HEK293 (cell line): ENCODE results near the gene KIAA1586.
A peak's percentile ranks its signal among the peaks of the same experiment; 100 is the strongest.
"Not testable (repeated sequence)": the region's sequence is repeated elsewhere in the genome, so short reads cannot be mapped to it uniquely, and the experiment has no call there.

Source experiments
- CTCF ChIA-PET: fragments of 350-600 bp; formaldehyde crosslinking; extraction: SDS; loops from one replicate; lab custom pipeline; 2021; ENCODE audit warnings: antibody characterized with exemption; lab: Yijun Ruan, JAX
- POLR2A ChIA-PET: fragments of 300-600 bp; formaldehyde crosslinking; extraction: SDS; loops from one replicate; lab custom pipeline; 2020; ENCODE audit warnings: antibody characterized with exemption, inconsistent platforms; lab: Yijun Ruan, JAX
- H3K27ac ChIP-seq: fragments of 200-500 bp; sonication (Bioruptor generic); 2 replicates; pipeline ENCODE4 v1.5.1; 2014; ENCODE audit warnings: low read depth, low read length, control low read depth, inconsistent platforms; ENCODE audit errors: extremely low read depth
- H3K36me3 ChIP-seq, 2 experiments: fragments of 200-500 bp in 1 of 2; sonication (Bioruptor generic) in 1 of 2; 1 replicate in 1 of 2; 2 replicates in 1 of 2; pipeline ENCODE4 v1.5.1; 2014 to 2017; ENCODE audit warnings: inconsistent platforms in 2 of 2, low read length in 2 of 2; ENCODE audit not compliant: control insufficient read depth in 2 of 2, insufficient read depth in 1 of 2
- H3K4me1 ChIP-seq: fragments of 200-500 bp; sonication (Bioruptor generic); 2 replicates; pipeline ENCODE4 v1.5.1; 2014; ENCODE audit warnings: mild to moderate bottlenecking, low read length, inconsistent platforms; ENCODE audit not compliant: control insufficient read depth, insufficient read depth
- H3K4me3 ChIP-seq: 2 replicates; pipeline ENCODE4 v1.5.1; 2011; ENCODE audit warnings: low read depth, mild to moderate bottlenecking, control low read depth, low read length, moderate library complexity
- H3K9me3 ChIP-seq: fragments of 200-500 bp; sonication (Bioruptor generic); 2 replicates; pipeline ENCODE4 v1.5.1; 2014; ENCODE audit warnings: low read depth, low read length, inconsistent platforms; ENCODE audit not compliant: control insufficient read depth, insufficient read depth
- BCL6B ChIP-seq: fragments of 450-650 bp; formaldehyde crosslinking; IDR thresholded peaks from 2 replicates; pipeline ENCODE4 v1.5.1; 2017; ENCODE audit warnings: missing biosample characterization, missing genetic modification characterization
- KLF9 ChIP-seq: fragments of 450-650 bp; formaldehyde crosslinking; IDR thresholded peaks from 2 replicates; pipeline ENCODE4 v1.5.1; 2016; ENCODE audit warnings: missing biosample characterization, missing genetic modification characterization, low read depth
- PRDM1 ChIP-seq: fragments of 450-650 bp; formaldehyde crosslinking; IDR thresholded peaks from 2 replicates; pipeline ENCODE4; 2016; ENCODE audit warnings: missing biosample characterization, missing genetic modification characterization
- ZBTB17 ChIP-seq: fragments of 450-650 bp; formaldehyde crosslinking; IDR thresholded peaks from 2 replicates; pipeline ENCODE4 v1.5.1; 2016; ENCODE audit warnings: missing biosample characterization, missing genetic modification characterization
- ZBTB20 ChIP-seq: fragments of 450-650 bp; formaldehyde crosslinking; IDR thresholded peaks from 2 replicates; pipeline ENCODE4 v1.5.1; 2016; ENCODE audit warnings: missing biosample characterization, missing genetic modification characterization
- ZNF140 ChIP-seq: fragments of 450-650 bp; formaldehyde crosslinking; IDR thresholded peaks from 2 replicates; pipeline ENCODE4 v1.5.1; 2016; ENCODE audit warnings: missing biosample characterization, missing genetic modification characterization
- ZNF324 ChIP-seq: fragments of 450-650 bp; formaldehyde crosslinking; IDR thresholded peaks from 2 replicates; pipeline ENCODE4 v1.5.1; 2016; ENCODE audit warnings: missing biosample characterization, missing genetic modification characterization
- ZNF335 ChIP-seq: fragments of 450-650 bp; formaldehyde crosslinking; conservative IDR thresholded peaks from 2 replicates; pipeline ENCODE4 v1.5.1; 2016; ENCODE audit warnings: missing biosample characterization, missing genetic modification characterization
- ZNF473 ChIP-seq: fragments of 450-650 bp; formaldehyde crosslinking; IDR thresholded peaks from 2 replicates; pipeline ENCODE4 v1.5.1; 2017; ENCODE audit warnings: missing biosample characterization, missing genetic modification characterization
- ZNF629 ChIP-seq: fragments of 450-650 bp; formaldehyde crosslinking; IDR thresholded peaks from 2 replicates; pipeline ENCODE4 v1.5.1; 2017; ENCODE audit warnings: missing biosample characterization, missing genetic modification characterization
- TF ChIP-seq, protein P1 (sequence below): fragments of 450-650 bp; formaldehyde crosslinking; IDR thresholded peaks from 2 replicates; pipeline ENCODE4 v1.5.1; 2017; ENCODE audit warnings: missing biosample characterization, missing genetic modification characterization

Gene KIAA1586

GRCh38 chr6:57089687-57090457 lies 43.4 kb downstream of the KIAA1586 start, which contains the start of gene ZNF451 (continued):
- TF ChIP-seq KLF9 (tag by site-specific recombination) (peak; percentile 82), ZNF324 (tag by site-specific recombination) (peak; percentile 90; the same call in 1 of the 2 replicates), ZNF473 (tag by site-specific recombination) (no peak)

DNA sequence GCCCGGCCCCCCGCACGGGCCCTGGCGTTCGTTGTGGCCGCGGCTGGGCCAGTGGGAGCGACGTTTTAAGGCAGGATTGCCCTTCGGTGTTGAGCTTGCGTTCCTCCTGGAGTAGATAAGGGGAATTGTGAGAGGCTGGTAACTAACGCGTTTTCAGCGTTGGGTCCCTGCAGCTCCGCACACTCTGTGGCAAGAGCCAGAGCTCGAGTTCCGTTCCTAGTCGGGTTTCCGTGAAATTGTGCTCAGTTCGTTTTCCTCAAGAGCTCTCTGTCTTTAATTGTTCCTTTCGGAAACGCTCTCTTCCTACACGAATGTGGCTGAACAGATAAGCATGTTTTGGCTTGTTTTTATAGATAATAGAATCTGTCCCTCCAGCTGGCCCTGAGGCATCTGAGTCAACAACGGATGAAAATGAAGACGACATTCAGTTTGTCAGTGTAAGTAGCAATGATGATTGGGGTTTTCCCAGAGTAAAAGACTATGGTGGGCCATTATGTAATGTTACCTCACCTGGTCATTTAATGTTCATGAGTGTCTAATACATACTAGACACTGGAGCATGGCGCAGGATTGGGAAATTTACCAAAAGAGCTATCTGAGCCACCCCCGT lies 44.1 kb downstream of the KIAA1586 start:
- peaks cover 22 to 23% of the 10 kb centered on the region in 2 experiments for H3K36me3 ChIP-seq
- H3K27ac ChIP-seq: peak overlapping the region; percentile 84; the same call in 1 of the 2 replicates
- POLR2A ChIA-PET, H3K4me3 ChIP-seq, H3K9me3 ChIP-seq, CTCF ChIA-PET: not testable (repeated sequence)
- H3K4me1 ChIP-seq: peaks cover 20% of the 10 kb centered on the region

- CTCF ChIA-PET: not testable (repeated sequence)
- TF ChIP-seq ZBTB20 (tag by site-specific recombination) (peak; percentile 98), ZBTB17 (peak; percentile 24; the same call in 1 of the 2 replicates), ZNF629 (peak; percentile 33; the same call in 1 of the 2 replicates), ZNF335 (peak; percentile 35; the same call in 1 of the 2 replicates)
- TF ChIP-seq, protein P1, sequence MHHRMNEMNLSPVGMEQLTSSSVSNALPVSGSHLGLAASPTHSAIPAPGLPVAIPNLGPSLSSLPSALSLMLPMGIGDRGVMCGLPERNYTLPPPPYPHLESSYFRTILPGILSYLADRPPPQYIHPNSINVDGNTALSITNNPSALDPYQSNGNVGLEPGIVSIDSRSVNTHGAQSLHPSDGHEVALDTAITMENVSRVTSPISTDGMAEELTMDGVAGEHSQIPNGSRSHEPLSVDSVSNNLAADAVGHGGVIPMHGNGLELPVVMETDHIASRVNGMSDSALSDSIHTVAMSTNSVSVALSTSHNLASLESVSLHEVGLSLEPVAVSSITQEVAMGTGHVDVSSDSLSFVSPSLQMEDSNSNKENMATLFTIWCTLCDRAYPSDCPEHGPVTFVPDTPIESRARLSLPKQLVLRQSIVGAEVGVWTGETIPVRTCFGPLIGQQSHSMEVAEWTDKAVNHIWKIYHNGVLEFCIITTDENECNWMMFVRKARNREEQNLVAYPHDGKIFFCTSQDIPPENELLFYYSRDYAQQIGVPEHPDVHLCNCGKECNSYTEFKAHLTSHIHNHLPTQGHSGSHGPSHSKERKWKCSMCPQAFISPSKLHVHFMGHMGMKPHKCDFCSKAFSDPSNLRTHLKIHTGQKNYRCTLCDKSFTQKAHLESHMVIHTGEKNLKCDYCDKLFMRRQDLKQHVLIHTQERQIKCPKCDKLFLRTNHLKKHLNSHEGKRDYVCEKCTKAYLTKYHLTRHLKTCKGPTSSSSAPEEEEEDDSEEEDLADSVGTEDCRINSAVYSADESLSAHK: 0 out of 2 replicates have a peak, but pooled peaks have one; percentile 9
- TF ChIP-seq, all 188 proteins: peak for 5; not testable (repeated sequence) for 183
- Histone ChIP-seq H3K4me3 (peak overlapping the region; percentile 17), H3K4me1 (peaks cover 20% of the 10 kb centered on the region), H3K36me3 (peaks cover 23 to 29% of the 10 kb centered on the region in 2 experiments)
- POLR2A ChIA-PET: interaction anchor here (0.6 kb wide), 1 partner anchor 127 kb away, joined by 3 read pairs; no protein-coding TSS in a partner anchor
- H3K9me3 ChIP-seq, H3K27ac ChIP-seq: not testable (repeated sequence)
These were observed 44.9 kb downstream of the KIAA1586 start for GRCh38 chr6:57091375-57091774.

- Histone ChIP-seq H3K9me3 (no peaks in the 10 kb centered on the region), H3K27ac (no peak overlapping the region), H3K36me3 (peaks cover 51 to 53% of the 10 kb centered on the region in 2 experiments), H3K4me1 (peaks cover 13% of the 10 kb centered on the region), H3K4me3 (no peak overlapping the region)
- ChIA-PET CTCF (interaction anchor here (0.6 to 2.3 kb wide), 4 partner anchors 30 to 222 kb away, joined by 3 to 11 read pairs (median 4); partner anchors contain the start of gene PRIM2), POLR2A (interaction anchor here (0.6 kb wide), 1 partner anchor 398 kb away, joined by 3 read pairs; no protein-coding TSS in a partner anchor)
- TF ChIP-seq PRDM1: no peak
- TF ChIP-seq BCL6B (tag by site-specific recombination): no peak
- TF ChIP-seq ZNF140 (tag by site-specific recombination): no peak
These were observed 48.2 kb downstream of the KIAA1586 start for GRCh38 chr6:57094689-57095088.
